GM23338 (cell line): Measurements from ENCODE around the gene PPP2R2D. TPM values are rescaled to one million over a fixed set of nuclear protein-coding genes. Genes with fewer than 3 reads are reported as not detected.

ENCODE experiments used
- ATAC-seq: fragments of 200-7000 bp; cut with Tn5 transposase; 3 replicates; pipeline ENCODE4 v1.9.1; 2020
- DNase-seq: peaks from one replicate; pipeline ENCODE4 v3.0.0-alpha.2; 2015; ENCODE audit warnings: low spot score
- H2AFZ ChIP-seq: fragments of 200-600 bp; sonication (generic); 2 replicates; pipeline ENCODE4 v1.8.0; 2016; ENCODE audit warnings: antibody characterized with exemption, mild to moderate bottlenecking, moderate library complexity
- H3F3A ChIP-seq: fragments of 200-600 bp; sonication (generic); replicated peaks from 2 replicates; pipeline ENCODE4 v1.8.0; 2017; ENCODE audit warnings: antibody characterized with exemption, mixed run types, low read depth
- H3K27ac ChIP-seq: fragments of 200-600 bp; sonication (generic); 2 replicates; pipeline ENCODE4 v1.6.1; 2016; ENCODE audit warnings: low read depth
- H3K27me3 ChIP-seq: fragments of 200-600 bp; sonication (generic); 2 replicates; pipeline ENCODE4 v1.8.0; 2016; ENCODE audit warnings: mild to moderate bottlenecking, mixed run types, moderate library complexity; ENCODE audit not compliant: insufficient read depth
- H3K36me3 ChIP-seq: fragments of 200-600 bp; sonication (generic); 2 replicates; pipeline ENCODE4 v1.8.0; 2016; ENCODE audit warnings: mild to moderate bottlenecking; ENCODE audit not compliant: insufficient read depth
- H3K4me1 ChIP-seq: fragments of 200-600 bp; sonication (generic); 2 replicates; pipeline ENCODE4 v1.8.0; 2016; ENCODE audit warnings: mild to moderate bottlenecking, moderate library complexity; ENCODE audit not compliant: insufficient read depth
- H3K4me2 ChIP-seq: fragments of 200-600 bp; sonication (generic); 2 replicates; pipeline ENCODE4 v1.7.1; 2017; ENCODE audit warnings: mixed run types
- H3K4me3 ChIP-seq: fragments of 200-600 bp; sonication (generic); 2 replicates; pipeline ENCODE4 v1.6.1; 2016; ENCODE audit warnings: mixed run types
- H3K79me2 ChIP-seq: fragments of 200-600 bp; sonication (generic); replicated peaks from 2 replicates; pipeline ENCODE4 v1.8.0; 2017; ENCODE audit warnings: mild to moderate bottlenecking; ENCODE audit not compliant: insufficient read depth
- H3K9me2 ChIP-seq: fragments of 200-600 bp; sonication (generic); 2 replicates; pipeline ENCODE4 v1.8.0; 2017; ENCODE audit not compliant: insufficient read depth
- H4K20me1 ChIP-seq: fragments of 200-600 bp; sonication (generic); replicated peaks from 2 replicates; pipeline ENCODE4 v1.8.0; 2017; ENCODE audit warnings: mild to moderate bottlenecking; ENCODE audit not compliant: insufficient read depth
- H3K27ac Mint-ChIP-seq: 2 replicates; pipeline ENCODE4 v1.8.0; 2020; ENCODE audit warnings: inconsistent platforms, mild to moderate bottlenecking, moderate library complexity, mixed read lengths
- H3K27me3 Mint-ChIP-seq: 3 replicates; pipeline ENCODE4 v1.8.0; 2022; ENCODE audit warnings: low read depth, mild to moderate bottlenecking, moderate library complexity, mixed read lengths, inconsistent platforms; ENCODE audit not compliant: insufficient read depth, poor library complexity
- H3K36me3 Mint-ChIP-seq: 3 replicates; pipeline ENCODE4 v1.8.0; 2021; ENCODE audit warnings: low read depth, mild to moderate bottlenecking, inconsistent platforms, moderate library complexity, mixed read lengths
- H3K4me1 Mint-ChIP-seq: 3 replicates; pipeline ENCODE4 v1.8.0; 2020; ENCODE audit warnings: mild to moderate bottlenecking, inconsistent platforms, mixed read lengths
- H3K4me3 Mint-ChIP-seq: 3 replicates; pipeline ENCODE4 v1.8.0; 2021; ENCODE audit warnings: moderate library complexity, mild to moderate bottlenecking, inconsistent platforms, mixed read lengths
- H3K9me3 Mint-ChIP-seq: 3 replicates; pipeline ENCODE4 v1.8.0; 2020; ENCODE audit warnings: moderate library complexity, mild to moderate bottlenecking, inconsistent platforms, mixed read lengths
- CREB1 ChIP-seq: fragments of 250-450 bp; sonication (Bioruptor Pico); IDR thresholded peaks from 2 replicates; pipeline ENCODE4 v1.5.0; 2020; ENCODE audit warnings: low read depth, mild to moderate bottlenecking, moderate library complexity
- ETS1 ChIP-seq: IDR thresholded peaks from 2 replicates; pipeline ENCODE4 v1.6.1; 2016; ENCODE audit warnings: antibody characterized with exemption
- JUNB ChIP-seq: IDR thresholded peaks from one replicate; pipeline ENCODE4 v1.6.1; 2016; ENCODE audit warnings: antibody characterized with exemption; ENCODE audit not compliant: unreplicated experiment
- POLR2AphosphoS5 ChIP-seq: IDR thresholded peaks from 2 replicates; pipeline ENCODE4 v1.6.1; 2016; ENCODE audit warnings: antibody characterized with exemption, low read depth
- REST ChIP-seq: IDR thresholded peaks from one replicate; pipeline ENCODE4 v1.6.1; 2018; ENCODE audit warnings: antibody characterized with exemption; ENCODE audit not compliant: unreplicated experiment
- STAT1 ChIP-seq: IDR thresholded peaks from one replicate; pipeline ENCODE4 v1.6.1; 2016; ENCODE audit warnings: antibody characterized with exemption; ENCODE audit not compliant: unreplicated experiment
- ZNF331 ChIP-seq: fragments of 250-450 bp; sonication (Bioruptor Pico); IDR thresholded peaks from 2 replicates; pipeline ENCODE4 v1.5.0; 2020; ENCODE audit warnings: low read depth, mild to moderate bottlenecking, moderate library complexity
- ZNF462 ChIP-seq: fragments of 250-450 bp; sonication (Bioruptor Pico); IDR thresholded peaks from 2 replicates; pipeline ENCODE4 v1.5.0; 2020; ENCODE audit warnings: mild to moderate bottlenecking, moderate library complexity
- polyA plus RNA-seq: library from polyadenylated mRNA; unstranded; fragments of >200 nt; fragmentation: Nextera tagmentation; extraction: Ambion mirVana; gene quantifications from 2 replicates; pipeline ENCODE4 v1.2.1, GENCODE V29; 2016
- total RNA-seq: library from RNA; depleted of rRNA; stranded (reverse); fragments of >200 nt; shearing (Covaris generic); gene quantifications from 2 replicates; pipeline ENCODE4 v1.2.3, GENCODE V29; 2014

The PPP2R2D gene
- total and polyA plus RNA-seq, 2 experiments from 2014 or later, result 28.8 to 33.7 TPM

GRCh38 chr10:131923038-131923756, 22.4 kb downstream of the PPP2R2D start (continued):
- TF ChIP-seq REST (no peak), CREB1 (CRISPR knock-in tag) (no peak), ETS1 (no peak)

GRCh38 chr10:131925011-131925649, 24.3 kb downstream of the PPP2R2D start:
- no peaks in the 10 kb centered on the region for H3K27me3 ChIP-seq
- peaks cover 100% of the 10 kb centered on the region for H3K79me2 ChIP-seq
- peaks cover 68% of the 10 kb centered on the region for H3K4me1 ChIP-seq
- Mint-ChIP-seq H3K4me3 (no peak overlapping the region), H3K36me3 (peaks cover 9% of the 10 kb centered on the region; the same call in 2 of the 3 replicates), H3K9me3 (no peaks in the 10 kb centered on the region), H3K27ac (no peak overlapping the region), H3K27me3 (peaks cover 12% of the 10 kb centered on the region), H3K4me1 (peaks cover 68% of the 10 kb centered on the region)
- no peaks in the 10 kb centered on the region for H3F3A ChIP-seq
- H3K9me2 ChIP-seq, result no peaks in the 10 kb centered on the region
- no peak for DNase-seq
- H2AFZ ChIP-seq, result no peak overlapping the region
- no peak overlapping the region for H3K27ac ChIP-seq
- peaks cover 78% of the 10 kb centered on the region for H4K20me1 ChIP-seq
- no peaks in the 10 kb centered on the region for H3K36me3 ChIP-seq
- H3K4me2 ChIP-seq, result no peak overlapping the region
- no peak overlapping the region for H3K4me3 ChIP-seq
- no peak for ATAC-seq
- TF ChIP-seq POLR2AphosphoS5 (no peak), ZNF462 (CRISPR knock-in tag) (no peak), ETS1 (no peak), ZNF331 (CRISPR knock-in tag) (no peak), JUNB (no peak), STAT1 (no peak)
